Measurements from ENCODE around the gene TMEM171. TPM values are rescaled to one million over a fixed set of nuclear protein-coding genes. Genes with fewer than 3 reads are reported as not detected.

TMEM171 gene
- total and polyA plus RNA-seq, 2 experiments from 2014 or later: 1.3 to 2.0 TPM

GRCh38 chr5:73174100-73174815 lies 53.9 kb downstream of the TMEM171 start:
- no peaks in the 10 kb centered on the region for H3K9me2 ChIP-seq (replicated peaks; ENCODE audit: insufficient read depth)
- no peak overlapping the region for H2AFZ ChIP-seq
- TF ChIP-seq EZH2phosphoT487 (IDR thresholded peaks at IDR 0.05; ENCODE audit: low read depth, severe bottlenecking, unreplicated experiment) (no peak), CTCF (IDR thresholded peaks at IDR 0.05; ENCODE audit: poor library complexity) (no peak), EZH2 (IDR thresholded peaks at IDR 0.05; ENCODE audit: borderline replicate concordance) (no peak)
- no peaks in the 10 kb centered on the region for H3K9me3 ChIP-seq (ENCODE audit: low read depth)
- no peak for DNase-seq (ENCODE audit: low spot score)
- WGBS (ENCODE audit: low lambda C conversion rate, missing lambda C conversion rate): 77% methylated on average over 8 of the region's 8 CpGs
- no peaks in the 10 kb centered on the region for H3K36me3 ChIP-seq (replicated peaks; ENCODE audit: insufficient read depth, low read depth)
- H3K27ac ChIP-seq: no peak overlapping the region
- no peaks in the 10 kb centered on the region for H3K79me2 ChIP-seq
- H3K27me3 ChIP-seq: no peaks in the 10 kb centered on the region
- no peaks in the 10 kb centered on the region for H3K4me1 ChIP-seq (ENCODE audit: insufficient read depth)
- no peaks in the 10 kb centered on the region for H4K20me1 ChIP-seq (ENCODE audit: insufficient read depth, poor library complexity, severe bottlenecking)
- no peak overlapping the region for H3K4me2 ChIP-seq
- H3K4me3 ChIP-seq: no peak overlapping the region

- Histone ChIP-seq H3K9me3 (ENCODE audit: low read depth) (no peaks in the 10 kb centered on the region), H4K20me1 (ENCODE audit: insufficient read depth, poor library complexity, severe bottlenecking) (no peaks in the 10 kb centered on the region), H3K4me2 (no peak overlapping the region), H3K27ac (no peak overlapping the region), H3K4me3 (no peak overlapping the region), H3K27me3 (no peaks in the 10 kb centered on the region), H3K79me2 (no peaks in the 10 kb centered on the region), H3K9me2 (replicated peaks; ENCODE audit: insufficient read depth) (no peaks in the 10 kb centered on the region), H2AFZ (no peak overlapping the region), H3K4me1 (ENCODE audit: insufficient read depth) (no peaks in the 10 kb centered on the region), H3K36me3 (replicated peaks; ENCODE audit: insufficient read depth, low read depth) (no peaks in the 10 kb centered on the region)
- TF ChIP-seq EZH2phosphoT487 (IDR thresholded peaks at IDR 0.05; ENCODE audit: low read depth, severe bottlenecking, unreplicated experiment): no peak
- no peak for TF ChIP-seq CTCF (IDR thresholded peaks at IDR 0.05; ENCODE audit: poor library complexity)
- TF ChIP-seq EZH2 (IDR thresholded peaks at IDR 0.05; ENCODE audit: borderline replicate concordance): no peak
- 83% methylated on average over 2 of the region's 2 CpGs for WGBS (ENCODE audit: low lambda C conversion rate, missing lambda C conversion rate)
- no peak for DNase-seq (ENCODE audit: low spot score)
Measured at GRCh38 chr5:73176250-73176649, 55.9 kb downstream of the TMEM171 start.

- H2AFZ ChIP-seq: no peak overlapping the region
- H3K9me2 ChIP-seq (replicated peaks; ENCODE audit: insufficient read depth): no peaks in the 10 kb centered on the region
- no peaks in the 10 kb centered on the region for H3K4me1 ChIP-seq (ENCODE audit: insufficient read depth)
- H3K4me2 ChIP-seq: no peak overlapping the region
- no peaks in the 10 kb centered on the region for H3K9me3 ChIP-seq (ENCODE audit: low read depth)
- H3K4me3 ChIP-seq: no peak overlapping the region
- no peaks in the 10 kb centered on the region for H4K20me1 ChIP-seq (ENCODE audit: insufficient read depth, poor library complexity, severe bottlenecking)
- no peak for DNase-seq (ENCODE audit: low spot score)
- H3K36me3 ChIP-seq (replicated peaks; ENCODE audit: insufficient read depth, low read depth): no peaks in the 10 kb centered on the region
- no peak overlapping the region for H3K27ac ChIP-seq
- WGBS (ENCODE audit: low lambda C conversion rate, missing lambda C conversion rate): 85% methylated on average over 5 of the region's 5 CpGs
- no peaks in the 10 kb centered on the region for H3K79me2 ChIP-seq
- TF ChIP-seq EZH2phosphoT487 (IDR thresholded peaks at IDR 0.05; ENCODE audit: low read depth, severe bottlenecking, unreplicated experiment) (no peak), CTCF (IDR thresholded peaks at IDR 0.05; ENCODE audit: poor library complexity) (no peak), EZH2 (IDR thresholded peaks at IDR 0.05; ENCODE audit: borderline replicate concordance) (no peak)
- H3K27me3 ChIP-seq: no peaks in the 10 kb centered on the region
Measured at GRCh38 chr5:73178265-73178664, 57.9 kb downstream of the TMEM171 start.

Data from hepatocyte (in vitro differentiated cells).